Fibroblast of villous mesenchyme (primary cell): Measurements from ENCODE around the gene PAX8. TPM values are rescaled to one million over a fixed set of nuclear protein-coding genes. Genes with fewer than 3 reads are reported as not detected.

Experiments used
- DNase-seq: peaks from one replicate; pipeline ENCODE4 v3.0.0-alpha.2; 2010; ENCODE audit warnings: low read depth
- H3K4me3 ChIP-seq: 2 replicates; pipeline ENCODE4 v1.5.1; 2011; ENCODE audit warnings: low read depth, mild to moderate bottlenecking, low read length
- CTCF ChIP-seq: IDR thresholded peaks from 2 replicates; pipeline ENCODE4 v1.5.1; 2012; ENCODE audit warnings: low read depth, mild to moderate bottlenecking, low read length; ENCODE audit not compliant: insufficient read depth
- total RNA-seq: library from RNA; depleted of rRNA; stranded (reverse); fragments of >200 nt; gene quantifications from 2 replicates; pipeline ENCODE4 v1.2.3, GENCODE V29; 2012

Gene PAX8
- total RNA-seq, 1 donor, result 1.3 TPM

- DNase-seq, result no peak
- H3K4me3 ChIP-seq, result no peak overlapping the region
- TF ChIP-seq CTCF, result no peak
Measured at GRCh38 chr2:113190871-113191270, 87.8 kb downstream of the PAX8 start.

- H3K4me3 ChIP-seq, result no peak overlapping the region
- no peak for TF ChIP-seq CTCF
- no peak for DNase-seq
Measured at GRCh38 chr2:113187771-113188170, 91.0 kb downstream of the PAX8 start.

- no peak overlapping the region for H3K4me3 ChIP-seq
- TF ChIP-seq CTCF, result no peak
- DNase-seq, result no peak
Measured at GRCh38 chr2:113186433-113186796, 92.3 kb downstream of the PAX8 start.

DNA sequence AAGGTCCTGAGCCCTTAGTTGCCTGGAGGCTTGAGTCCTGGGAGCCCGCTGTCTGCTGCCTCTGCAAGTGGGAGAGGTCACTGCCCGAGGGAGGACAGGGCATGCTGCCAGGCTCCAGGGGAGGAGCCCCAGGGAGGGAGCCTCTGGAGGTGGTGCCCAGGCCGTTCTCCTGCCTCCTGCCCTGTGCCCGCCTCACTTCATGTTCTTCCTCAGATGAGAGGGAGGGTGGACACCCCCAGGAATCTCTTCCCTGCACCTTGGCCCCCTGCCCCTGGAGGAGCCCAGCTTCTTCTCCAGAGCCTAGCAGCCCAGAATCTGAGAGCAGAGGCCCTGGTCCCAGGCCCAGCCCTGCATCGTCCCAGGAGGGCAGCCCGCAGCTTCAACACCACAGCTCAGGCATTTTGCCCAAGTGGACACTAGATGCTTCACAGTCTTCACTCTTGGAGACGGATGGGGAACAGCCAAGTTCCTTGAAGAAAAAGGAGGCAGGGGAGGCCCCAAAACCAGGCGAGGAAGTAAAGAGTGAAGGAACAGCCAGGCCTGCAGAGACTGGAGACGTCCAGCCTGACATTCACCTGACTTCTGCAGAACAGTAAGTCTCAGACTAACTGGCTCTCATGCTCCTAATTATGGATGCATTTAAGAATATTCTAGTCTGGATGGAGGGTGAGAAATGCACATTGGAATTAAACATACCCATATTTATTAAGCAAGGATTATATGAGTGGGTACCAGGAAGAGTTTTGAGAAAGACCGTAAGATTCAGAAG, 92.9 kb downstream of the PAX8 start:
- DNase-seq, result no peak
- no peak overlapping the region for H3K4me3 ChIP-seq
- TF ChIP-seq CTCF, result no peak

- no peak for TF ChIP-seq CTCF
Measured at GRCh38 chr2:113184531-113185230, 94.0 kb downstream of the PAX8 start.

DNA sequence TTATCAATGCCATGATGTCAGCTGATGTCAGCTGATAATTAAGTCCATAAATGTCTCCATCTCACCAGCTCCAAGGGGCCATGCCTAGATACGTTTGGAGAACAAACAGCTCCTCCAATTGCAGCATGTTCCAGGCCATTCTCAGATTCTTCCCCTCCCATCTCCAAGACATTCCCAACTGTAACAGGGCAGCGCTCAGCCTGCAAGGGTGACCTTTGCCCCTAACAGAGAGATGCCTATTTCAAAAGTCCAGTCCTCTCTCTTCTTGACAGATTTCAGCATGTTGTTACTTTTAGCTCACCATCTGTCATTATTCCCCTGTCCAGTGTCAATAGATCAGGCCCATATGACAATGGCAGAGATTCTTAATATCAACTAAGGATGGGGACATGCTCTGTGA, 95.0 kb downstream of the PAX8 start:
- H3K4me3 ChIP-seq, result no peak overlapping the region
- TF ChIP-seq CTCF, result no peak
- no peak for DNase-seq

More at GRCh38 chr2:113184531-113185230, 94.0 kb downstream of the PAX8 start:
- DNase-seq, result no peak
- no peak overlapping the region for H3K4me3 ChIP-seq

GRCh38 chr2:113183264-113183663, 95.5 kb downstream of the PAX8 start:
- no peak overlapping the region for H3K4me3 ChIP-seq
- DNase-seq, result no peak
- TF ChIP-seq CTCF, result no peak
